ENCODE results near the gene MTRF1L.

Gene MTRF1L

GRCh38 chr6:153038378-153039057 lies 36.0 kb upstream of the MTRF1L start:
- Histone ChIP-seq H3K36me3 (ENCODE audit: control insufficient read depth, low read length) (no peaks in the 10 kb centered on the region), H3K9me3 (ENCODE audit: control insufficient read depth, insufficient read depth, low read length) (no peaks in the 10 kb centered on the region), H3K4me1 (ENCODE audit: control insufficient read depth, low read length) (no peaks in the 10 kb centered on the region), H3K27ac (ENCODE audit: low read depth, low read length) (no peak overlapping the region), H4K20me1 (ENCODE audit: control insufficient read depth, insufficient read depth, low read depth, low read length) (no peaks in the 10 kb centered on the region), H3K79me2 (ENCODE audit: control insufficient read depth, low read length) (no peaks in the 10 kb centered on the region), H3K27me3 (ENCODE audit: control insufficient read depth, low read length) (no peaks in the 10 kb centered on the region), H3K4me2 (ENCODE audit: low read length) (no peak overlapping the region), H3K9me2 (replicated peaks; ENCODE audit: control insufficient read depth, low read length) (no peaks in the 10 kb centered on the region), H3F3A (ENCODE audit: control insufficient read depth, insufficient read depth) (no peaks in the 10 kb centered on the region), H3K4me3 (ENCODE audit: low read length) (no peak overlapping the region)
- TF ChIP-seq, protein P1, sequence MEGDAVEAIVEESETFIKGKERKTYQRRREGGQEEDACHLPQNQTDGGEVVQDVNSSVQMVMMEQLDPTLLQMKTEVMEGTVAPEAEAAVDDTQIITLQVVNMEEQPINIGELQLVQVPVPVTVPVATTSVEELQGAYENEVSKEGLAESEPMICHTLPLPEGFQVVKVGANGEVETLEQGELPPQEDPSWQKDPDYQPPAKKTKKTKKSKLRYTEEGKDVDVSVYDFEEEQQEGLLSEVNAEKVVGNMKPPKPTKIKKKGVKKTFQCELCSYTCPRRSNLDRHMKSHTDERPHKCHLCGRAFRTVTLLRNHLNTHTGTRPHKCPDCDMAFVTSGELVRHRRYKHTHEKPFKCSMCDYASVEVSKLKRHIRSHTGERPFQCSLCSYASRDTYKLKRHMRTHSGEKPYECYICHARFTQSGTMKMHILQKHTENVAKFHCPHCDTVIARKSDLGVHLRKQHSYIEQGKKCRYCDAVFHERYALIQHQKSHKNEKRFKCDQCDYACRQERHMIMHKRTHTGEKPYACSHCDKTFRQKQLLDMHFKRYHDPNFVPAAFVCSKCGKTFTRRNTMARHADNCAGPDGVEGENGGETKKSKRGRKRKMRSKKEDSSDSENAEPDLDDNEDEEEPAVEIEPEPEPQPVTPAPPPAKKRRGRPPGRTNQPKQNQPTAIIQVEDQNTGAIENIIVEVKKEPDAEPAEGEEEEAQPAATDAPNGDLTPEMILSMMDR (IDR thresholded peaks at IDR 0.05; ENCODE audit: low read depth, low read length, poor library complexity, severe bottlenecking): no peak
- TF ChIP-seq EZH2phosphoT487 (IDR thresholded peaks at IDR 0.05; ENCODE audit: borderline replicate concordance, low read length): no peak

DNA sequence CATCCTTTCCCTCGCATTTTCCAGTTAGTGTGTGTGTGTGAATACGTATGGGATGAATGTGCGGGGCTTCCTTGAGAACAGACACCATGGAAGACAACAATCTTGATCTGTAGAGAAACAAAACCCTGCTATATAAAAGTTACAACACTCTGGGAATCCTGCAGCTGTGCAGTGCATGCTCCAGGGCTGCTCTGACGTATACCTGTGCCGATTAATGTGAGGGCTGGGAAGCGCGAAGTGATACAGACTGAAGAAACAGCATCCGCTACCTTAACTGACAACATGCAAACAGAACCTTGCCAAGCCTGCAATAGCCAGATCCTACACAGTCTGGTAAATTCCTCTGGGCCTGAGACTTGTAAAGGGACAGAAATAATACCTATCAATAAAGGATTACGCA lies 31.6 kb upstream of the MTRF1L start:
- no peak for TF ChIP-seq EZH2phosphoT487 (IDR thresholded peaks at IDR 0.05; ENCODE audit: borderline replicate concordance, low read length)
- TF ChIP-seq, protein P1 (IDR thresholded peaks at IDR 0.05; ENCODE audit: low read depth, low read length, poor library complexity, severe bottlenecking): no peak
- H3K4me2 ChIP-seq (ENCODE audit: low read length): no peak overlapping the region

DNA sequence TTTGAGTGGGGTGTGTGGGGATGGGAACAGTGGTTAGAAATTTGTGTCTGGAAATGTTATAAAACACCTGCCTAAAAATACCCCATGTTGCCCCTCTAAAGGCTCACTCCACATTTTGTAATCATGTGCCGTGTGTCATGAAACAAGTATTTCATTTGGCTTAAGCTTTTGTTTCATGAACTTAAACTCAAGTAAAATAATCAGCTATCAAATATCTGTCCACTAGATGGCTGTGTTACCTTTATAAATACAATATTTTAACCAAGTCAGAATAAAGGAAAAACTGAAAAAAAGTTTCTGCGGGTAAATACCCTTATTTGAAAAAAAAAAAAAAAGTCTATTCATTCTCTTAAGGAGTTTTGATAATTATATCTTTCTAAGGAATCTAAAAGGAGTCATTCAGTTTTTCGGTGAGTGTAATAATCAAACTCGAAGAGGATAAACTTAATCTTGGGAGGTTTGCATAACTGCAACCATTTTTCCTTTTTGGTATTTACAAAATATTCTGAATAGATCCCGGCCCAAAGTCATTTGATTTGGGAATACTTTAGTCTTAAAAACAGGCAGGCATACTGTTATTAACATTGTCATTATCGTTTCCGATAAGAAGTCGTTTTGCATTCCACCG lies 29.9 kb upstream of the MTRF1L start:
- Histone ChIP-seq H3F3A (ENCODE audit: control insufficient read depth, insufficient read depth) (no peaks in the 10 kb centered on the region), H3K9me3 (ENCODE audit: control insufficient read depth, insufficient read depth, low read length) (no peaks in the 10 kb centered on the region), H3K4me3 (ENCODE audit: low read length) (no peak overlapping the region), H3K79me2 (ENCODE audit: control insufficient read depth, low read length) (no peaks in the 10 kb centered on the region), H3K4me1 (ENCODE audit: control insufficient read depth, low read length) (no peaks in the 10 kb centered on the region), H3K27ac (ENCODE audit: low read depth, low read length) (no peak overlapping the region), H3K9me2 (replicated peaks; ENCODE audit: control insufficient read depth, low read length) (no peaks in the 10 kb centered on the region), H3K27me3 (ENCODE audit: control insufficient read depth, low read length) (peaks cover 5% of the 10 kb centered on the region; the same call in 1 of the 2 replicates), H3K4me2 (ENCODE audit: low read length) (no peak overlapping the region), H4K20me1 (ENCODE audit: control insufficient read depth, insufficient read depth, low read depth, low read length) (no peaks in the 10 kb centered on the region), H3K36me3 (ENCODE audit: control insufficient read depth, low read length) (no peaks in the 10 kb centered on the region)
- TF ChIP-seq, protein P1 (IDR thresholded peaks at IDR 0.05; ENCODE audit: low read depth, low read length, poor library complexity, severe bottlenecking): peak; percentile 54
- no peak for TF ChIP-seq EZH2phosphoT487 (IDR thresholded peaks at IDR 0.05; ENCODE audit: borderline replicate concordance, low read length)

More for the DNA sequence above, 31.6 kb upstream of the MTRF1L start:
- Histone ChIP-seq H3K27ac (ENCODE audit: low read depth, low read length) (no peak overlapping the region), H3K4me3 (ENCODE audit: low read length) (no peak overlapping the region), H3K9me3 (ENCODE audit: control insufficient read depth, insufficient read depth, low read length) (no peaks in the 10 kb centered on the region), H3F3A (ENCODE audit: control insufficient read depth, insufficient read depth) (no peaks in the 10 kb centered on the region), H3K36me3 (ENCODE audit: control insufficient read depth, low read length) (no peaks in the 10 kb centered on the region), H3K27me3 (ENCODE audit: control insufficient read depth, low read length) (no peaks in the 10 kb centered on the region), H3K79me2 (ENCODE audit: control insufficient read depth, low read length) (no peaks in the 10 kb centered on the region), H4K20me1 (ENCODE audit: control insufficient read depth, insufficient read depth, low read depth, low read length) (no peaks in the 10 kb centered on the region), H3K9me2 (replicated peaks; ENCODE audit: control insufficient read depth, low read length) (no peaks in the 10 kb centered on the region), H3K4me1 (ENCODE audit: control insufficient read depth, low read length) (no peaks in the 10 kb centered on the region)

Data from DOHH2 (cell line).